Stimulated activated CD8-positive, alpha-beta memory T cell treated with anti-CD3 and anti-CD28 coated beads, Interleukin-4, amount 100 ng/mL, for 24 hours (primary cell): ENCODE data around the gene ARID4B.
"Not testable (repeated sequence)": the region's sequence is repeated elsewhere in the genome, so short reads cannot be mapped to it uniquely, and the experiment has no call there.

Experiments used
- DNase-seq: peaks from one replicate; pipeline ENCODE4 v3.0.0-alpha.2; 2020; ENCODE audit warnings: low read depth

ARID4B gene

GRCh38 chr1:235159930-235160329 is 168.0 kb downstream of the ARID4B start:
- DNase-seq: not testable (repeated sequence)

- DNase-seq: not testable (repeated sequence)
Measured at GRCh38 chr1:235159284-235159683, 168.7 kb downstream of the ARID4B start.

GRCh38 chr1:235158680-235159079 is 169.3 kb downstream of the ARID4B start:
- DNase-seq: no peak

DNA sequence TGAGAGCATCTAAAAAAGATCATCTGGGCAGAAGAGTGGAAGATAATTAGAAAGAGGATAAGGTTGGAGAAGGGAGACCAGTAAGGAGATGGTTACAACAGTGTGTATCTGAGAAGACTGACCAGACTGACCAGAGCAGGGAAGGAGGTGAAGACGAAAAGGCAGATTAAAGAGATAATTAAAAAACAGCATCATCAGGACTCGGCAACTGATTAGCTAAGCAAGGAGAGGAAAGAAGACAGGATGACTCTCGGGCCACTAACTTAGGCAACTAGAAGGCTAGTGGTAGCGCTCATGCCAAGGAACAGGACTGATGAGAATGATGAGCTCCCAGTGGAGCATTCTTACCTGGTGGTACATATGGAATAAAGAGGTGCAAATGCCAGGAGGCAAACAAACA is 170.8 kb downstream of the ARID4B start:
- DNase-seq: no peak

DNA sequence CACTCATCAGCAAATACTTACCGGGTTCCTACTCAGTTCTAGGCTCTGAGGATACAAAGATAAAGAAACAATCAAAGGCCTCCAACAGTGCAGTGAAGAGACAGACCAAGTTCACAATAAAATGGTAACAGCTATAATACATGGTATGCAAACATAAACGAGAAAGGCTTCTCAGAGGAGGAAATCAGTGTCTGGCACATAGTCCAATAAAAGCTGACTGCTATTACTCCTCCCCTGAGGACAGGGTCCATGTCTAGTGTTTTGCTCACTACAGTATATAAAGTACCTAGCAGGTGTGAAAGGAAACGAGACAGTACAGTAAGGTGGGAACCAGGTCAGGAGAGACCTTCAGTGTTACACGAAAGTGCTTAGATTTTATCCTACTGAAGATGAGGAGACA is 171.2 kb downstream of the ARID4B start:
- no peak for DNase-seq

DNA sequence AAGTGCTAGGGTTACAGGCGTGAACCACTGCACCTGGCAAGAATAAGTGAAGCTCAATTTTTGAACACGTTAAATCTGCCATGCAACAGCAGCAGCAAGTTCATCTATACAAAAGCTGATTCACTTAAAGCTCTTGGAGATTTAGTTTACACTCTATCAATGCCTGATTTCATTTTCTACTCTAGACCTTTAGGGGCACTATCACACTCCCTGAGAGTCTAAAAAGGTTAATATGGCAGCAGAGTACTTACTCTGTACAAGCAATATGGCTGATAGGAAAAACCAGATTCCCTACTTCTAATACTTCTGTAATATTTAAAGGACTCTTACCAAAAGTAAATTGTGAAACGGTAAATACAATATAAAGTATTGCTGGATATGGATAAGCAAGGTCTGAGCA is 171.7 kb downstream of the ARID4B start:
- no peak for DNase-seq

GRCh38 chr1:235152235-235152634 is 175.7 kb downstream of the ARID4B start:
- DNase-seq: no peak

DNA sequence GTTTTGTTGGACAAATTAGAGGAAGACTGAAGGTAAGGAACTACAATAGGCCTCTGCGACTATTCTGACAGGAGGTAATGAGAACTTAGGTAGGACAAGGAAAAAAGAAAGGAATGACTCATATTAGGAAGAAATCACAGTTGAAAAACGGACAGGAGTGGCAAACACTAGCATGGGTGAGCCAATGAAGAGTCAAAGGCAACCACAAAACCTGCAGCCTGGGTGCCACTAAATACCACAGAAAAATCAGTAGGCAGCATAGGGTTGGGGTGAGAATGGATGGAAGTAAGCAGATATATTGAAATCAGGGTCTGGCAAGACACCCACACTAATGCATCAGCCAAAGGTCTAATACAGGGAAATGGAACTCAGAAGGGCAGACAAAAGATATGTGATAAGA is 176.9 kb downstream of the ARID4B start:
- DNase-seq: no peak

DNA sequence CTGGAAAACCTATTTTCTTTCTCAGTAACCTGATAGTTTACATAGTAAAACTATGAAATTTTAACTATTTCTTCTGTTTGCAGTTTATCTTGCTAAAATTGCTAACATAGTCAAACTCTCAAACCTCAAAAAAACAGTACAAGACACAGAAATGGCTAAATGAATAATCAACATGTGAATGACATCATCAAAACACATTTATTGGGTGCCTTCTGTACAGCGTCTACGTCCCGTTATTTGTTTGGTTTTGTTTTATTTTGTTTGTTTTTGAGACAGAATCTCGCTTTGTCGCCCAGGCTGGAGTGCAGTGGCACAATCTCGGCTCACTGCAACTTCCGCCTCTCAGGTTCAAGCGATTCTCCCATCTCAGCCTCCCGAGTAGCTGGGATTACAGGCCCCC is 178.2 kb downstream of the ARID4B start:
- no peak for DNase-seq

- DNase-seq: no peak
Measured at GRCh38 chr1:235147269-235147668, 180.7 kb downstream of the ARID4B start.

DNA sequence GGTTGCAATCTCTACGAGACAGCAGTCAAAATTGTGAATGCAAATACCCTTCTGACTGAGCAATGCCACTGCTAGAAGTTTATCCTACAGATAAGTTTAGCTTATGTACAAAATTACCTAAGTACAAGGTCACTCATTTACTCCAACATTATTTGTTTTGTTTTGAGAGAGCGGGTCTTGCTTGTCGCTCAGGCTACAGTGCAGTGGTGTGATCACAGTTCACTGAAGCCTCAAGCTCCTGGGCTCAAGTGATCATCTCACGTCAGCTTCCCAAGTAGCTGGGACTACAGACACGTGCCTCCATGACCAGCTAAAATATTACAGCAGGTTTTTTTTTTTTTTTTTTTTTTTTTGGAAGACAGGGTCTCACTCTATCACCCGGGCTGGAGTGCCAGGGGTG is 182.3 kb downstream of the ARID4B start:
- DNase-seq: no peak

GRCh38 chr1:235142991-235143390 is 185.0 kb downstream of the ARID4B start:
- no peak for DNase-seq

- no peak for DNase-seq
Measured at GRCh38 chr1:235139315-235139714, 188.7 kb downstream of the ARID4B start.

DNA sequence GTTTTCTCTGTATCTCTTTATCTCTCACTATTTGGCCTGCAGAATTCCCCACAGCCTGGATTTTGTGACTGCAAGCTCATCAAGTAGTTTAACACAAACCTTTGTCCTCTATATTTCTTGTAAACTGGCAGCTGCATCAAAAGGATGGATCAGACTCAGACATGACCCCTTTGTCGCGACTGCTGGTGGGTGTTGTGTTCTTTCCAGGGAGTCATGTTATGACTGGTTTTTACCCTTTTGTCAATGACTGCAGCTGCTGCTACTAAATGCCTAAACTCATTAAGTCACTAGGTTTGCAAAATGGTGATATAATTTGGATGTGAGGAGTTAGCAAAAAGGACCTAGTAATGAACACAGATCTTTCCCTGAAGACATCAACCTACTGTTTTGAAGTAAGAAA is 189.2 kb downstream of the ARID4B start:
- no peak for DNase-seq

- DNase-seq: no peak
Measured at GRCh38 chr1:235136111-235136510, 191.9 kb downstream of the ARID4B start.

GRCh38 chr1:235134171-235134570 is 193.8 kb downstream of the ARID4B start:
- no peak for DNase-seq

DNA sequence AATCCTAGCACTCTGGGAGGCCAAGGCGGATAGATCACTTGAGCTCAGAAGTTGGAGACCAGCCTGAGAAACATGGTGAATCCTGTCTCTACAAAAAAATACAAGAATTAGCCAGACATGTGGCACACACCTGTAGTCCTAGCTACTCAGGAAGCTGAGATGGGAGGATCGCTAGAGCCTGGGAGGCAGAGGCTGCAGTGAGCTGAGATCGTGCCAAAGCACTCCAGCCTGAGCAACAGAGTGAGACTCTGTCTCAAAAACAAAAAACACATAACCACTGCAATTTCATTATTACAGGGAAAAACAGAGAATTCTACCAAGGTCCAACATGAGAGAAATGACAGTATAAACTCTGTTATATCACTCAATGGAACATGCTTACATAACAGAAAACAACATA is 194.9 kb downstream of the ARID4B start:
- no peak for DNase-seq

GRCh38 chr1:235131961-235132360 is 196.0 kb downstream of the ARID4B start:
- DNase-seq: no peak

GRCh38 chr1:235130766-235131270 is 197.2 kb downstream of the ARID4B start:
- no peak for DNase-seq

- DNase-seq: no peak
Measured at GRCh38 chr1:235129774-235130570, 198.0 kb downstream of the ARID4B start.

GRCh38 chr1:235128456-235129328 is 199.3 kb downstream of the ARID4B start, which contains the start of gene TOMM20:
Gene TOMM20, minus strand, starts transcription at chr1:235128837. Its CDS starts 122 bp downstream, at chr1:235128715.
- peak; percentile 90 for DNase-seq

GRCh38 chr1:235127732-235128455 is 200.1 kb downstream of the ARID4B start:
- no peak for DNase-seq
